HepG2 (cell line): ENCODE results near the gene STBD1. TPM values are rescaled to one million over a fixed set of nuclear protein-coding genes. Genes with fewer than 3 reads are reported as not detected.

Source experiments
- ARID2 ChIP-seq: sonication (generic); formaldehyde crosslinking; IDR thresholded peaks from 2 replicates; pipeline ENCODE4 v1.8.1; 2022; ENCODE audit warnings: mild to moderate bottlenecking, missing genetic modification reagents, borderline replicate concordance
- ELF4 ChIP-seq: sonication (generic); formaldehyde crosslinking; IDR thresholded peaks from 2 replicates; pipeline ENCODE4 v1.5.0; 2020; ENCODE audit warnings: missing genetic modification reagents, mild to moderate bottlenecking, moderate library complexity, borderline replicate concordance
- ETV5 ChIP-seq: IDR thresholded peaks from 2 replicates; pipeline ENCODE4 v1.6.1; 2018; ENCODE audit warnings: missing biosample characterization, missing genetic modification reagents, inconsistent platforms, borderline replicate concordance
- FOSL1 ChIP-seq: sonication (generic); formaldehyde crosslinking; IDR thresholded peaks from 2 replicates; pipeline ENCODE4 v1.9.0; 2021; ENCODE audit warnings: missing genetic modification reagents, borderline replicate concordance
- GATA4 ChIP-seq: sonication (generic); IDR thresholded peaks from 2 replicates; pipeline ENCODE4 v1.6.1; 2016; ENCODE audit warnings: antibody characterized with exemption, low read depth, borderline replicate concordance
- GPBP1L1 ChIP-seq: sonication (generic); formaldehyde crosslinking; IDR thresholded peaks from 2 replicates; pipeline ENCODE4 v1.5.0; 2020; ENCODE audit warnings: mild to moderate bottlenecking, missing genetic modification reagents
- MAFF ChIP-seq: IDR thresholded peaks from 2 replicates; pipeline ENCODE4 v1.6.1; 2011; ENCODE audit warnings: low read depth, low read length, improper control_type of control experiment
- MTF2 ChIP-seq: sonication (generic); formaldehyde crosslinking; IDR thresholded peaks from 2 replicates; pipeline ENCODE4 v1.5.0; 2020; ENCODE audit warnings: missing genetic modification reagents, borderline replicate concordance
- NR2C2 ChIP-seq: sonication (generic); formaldehyde crosslinking; IDR thresholded peaks from 2 replicates; pipeline ENCODE4 v1.4.0; 2020; ENCODE audit warnings: missing genetic modification reagents, mild to moderate bottlenecking, moderate library complexity, borderline replicate concordance
- PHB2 ChIP-seq: fragments of 450-650 bp; IDR thresholded peaks from 2 replicates; pipeline ENCODE4 v1.6.1; 2018; ENCODE audit not compliant: partially characterized antibody
- PHF5A ChIP-seq: IDR thresholded peaks from one replicate; pipeline ENCODE4 v1.6.1; 2018; ENCODE audit warnings: low read depth, missing genetic modification reagents; ENCODE audit not compliant: unreplicated experiment
- PTBP1 ChIP-seq: fragments of 200-400 bp; formaldehyde crosslinking; IDR thresholded peaks from 2 replicates; pipeline ENCODE4 v1.6.1; 2018; ENCODE audit warnings: low read length, low read depth; ENCODE audit not compliant: poor library complexity, severe bottlenecking
- REXO4 ChIP-seq: sonication (generic); formaldehyde crosslinking; IDR thresholded peaks from 2 replicates; pipeline ENCODE4 v1.8.0; 2022; ENCODE audit warnings: missing genetic modification reagents, mild to moderate bottlenecking, borderline replicate concordance
- SATB2 ChIP-seq: sonication (generic); formaldehyde crosslinking; IDR thresholded peaks from 2 replicates; pipeline ENCODE4 v1.5.0; 2020; ENCODE audit warnings: missing genetic modification reagents
- STAG1 ChIP-seq: sonication (generic); formaldehyde crosslinking; IDR thresholded peaks from 2 replicates; pipeline ENCODE4 v1.4.0; 2020; ENCODE audit warnings: missing genetic modification reagents
- TCF12 ChIP-seq, 2 experiments: fragments of 450-650 bp in 1 of 2; sonication (generic) in 1 of 2; formaldehyde crosslinking in 1 of 2; IDR thresholded peaks; 2 replicates each; pipeline versions ENCODE4 v1.6.1 to v1.8.0; 2017 to 2022; ENCODE audit warnings: antibody characterized with exemption in 1 of 2, mild to moderate bottlenecking in 1 of 2, missing genetic modification reagents in 1 of 2, moderate library complexity in 1 of 2
- YEATS4 ChIP-seq: sonication (generic); formaldehyde crosslinking; IDR thresholded peaks from 2 replicates; pipeline ENCODE4 v1.4.0; 2020; ENCODE audit warnings: missing genetic modification reagents, borderline replicate concordance
- ZFP36L1 ChIP-seq: sonication (generic); formaldehyde crosslinking; IDR thresholded peaks from 2 replicates; pipeline ENCODE4 v1.8.0; 2022; ENCODE audit warnings: mild to moderate bottlenecking, missing genetic modification reagents, moderate library complexity
- ZFP91 ChIP-seq: sonication (generic); formaldehyde crosslinking; IDR thresholded peaks from 2 replicates; pipeline ENCODE4 v1.9.0; 2022; ENCODE audit warnings: missing genetic modification reagents, mild to moderate bottlenecking, borderline replicate concordance
- ZNF34 ChIP-seq: sonication (generic); formaldehyde crosslinking; IDR thresholded peaks from 2 replicates; pipeline ENCODE4 v1.4.0; 2020; ENCODE audit warnings: mild to moderate bottlenecking, missing genetic modification reagents, borderline replicate concordance
- ZNF484 ChIP-seq: sonication (generic); formaldehyde crosslinking; IDR thresholded peaks from 2 replicates; pipeline ENCODE4 v1.5.1; 2020; ENCODE audit warnings: mild to moderate bottlenecking, low read depth, missing genetic modification reagents, borderline replicate concordance
- ZNF768 ChIP-seq: sonication (generic); formaldehyde crosslinking; IDR thresholded peaks from 2 replicates; pipeline ENCODE4 v1.4.0; 2020; ENCODE audit warnings: missing genetic modification reagents
- ZNF780A ChIP-seq: sonication (generic); formaldehyde crosslinking; IDR thresholded peaks from 2 replicates; pipeline ENCODE4 v1.8.0; 2022; ENCODE audit warnings: mild to moderate bottlenecking, missing genetic modification reagents, moderate library complexity
- ZSCAN25 ChIP-seq: sonication (generic); formaldehyde crosslinking; IDR thresholded peaks from 2 replicates; pipeline ENCODE4 v1.8.0; 2022; ENCODE audit warnings: mild to moderate bottlenecking, missing genetic modification reagents
- polyA plus RNA-seq, 8 experiments: library from polyadenylated mRNA; depleted of rRNA in 3 of 8; stranded (reverse) in 7 of 8; unstranded in 1 of 8; fragments of >200 nt; fragmentation: Illumina TruSeq in 4 of 8; extraction: Trizol in 4 of 8; gene quantifications; 2 replicates each; pipeline versions ENCODE4 v1.2.1 to v1.2.3, GENCODE V29; 2011 to 2016; ENCODE audit warnings: low read depth in 4 of 8, missing spikeins in 1 of 8, mixed read lengths in 1 of 8; ENCODE audit not compliant: insufficient read depth in 1 of 8
- total RNA-seq, 5 experiments: library from RNA; depleted of rRNA; stranded (reverse); fragments of >200 nt; fragmentation: Illumina TruSeq; extraction: Trizol; gene quantifications; 2 replicates each; pipeline ENCODE4 v1.2.3, GENCODE V29; 2016; ENCODE audit warnings: low read depth in 1 of 5
- TF ChIP-seq, protein P1 (sequence below): IDR thresholded peaks from 2 replicates; pipeline ENCODE4 v1.6.1; 2016; ENCODE audit warnings: low read depth, borderline replicate concordance
- TF ChIP-seq, protein P2 (sequence below): sonication (generic); formaldehyde crosslinking; IDR thresholded peaks from 2 replicates; pipeline ENCODE4 v1.5.0; 2020; ENCODE audit warnings: missing genetic modification reagents
- TF ChIP-seq, protein P3 (sequence below): sonication (generic); formaldehyde crosslinking; IDR thresholded peaks from 2 replicates; pipeline ENCODE4 v1.8.0; 2022; ENCODE audit warnings: mild to moderate bottlenecking, missing genetic modification reagents

Gene STBD1
- total and polyA plus RNA-seq, 2 of the 13 experiments (the other 11 are each of a cell fraction or from before 2014, with no cell fraction given): 2.8 to 4.3 TPM

DNA sequence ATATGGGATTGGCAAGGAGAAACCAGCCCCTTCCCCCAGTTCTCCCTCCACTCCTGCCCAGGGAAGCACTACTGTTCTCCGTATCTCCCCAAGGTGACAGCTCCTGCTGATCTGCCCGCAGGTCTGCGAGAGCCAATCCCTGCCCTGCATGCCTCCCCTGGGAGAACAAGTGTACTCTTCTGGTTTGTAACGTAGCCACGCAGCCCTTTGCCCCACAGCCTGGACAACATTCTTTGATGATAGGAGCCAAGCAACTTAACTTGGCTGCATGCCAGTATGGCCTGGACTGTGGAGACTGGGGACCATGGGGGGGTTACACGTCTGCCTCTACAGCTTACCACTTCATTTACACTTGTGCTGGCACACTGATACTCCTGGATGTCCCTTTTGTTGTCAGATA is 2.0 kb downstream of the STBD1 start (continued):
- TF ChIP-seq ZFP36L1 (CRISPR knock-in tag) (peak; percentile 59; the same call in 1 of the 2 replicates), ARID2 (no peak), SATB2 (CRISPR knock-in tag) (no peak), ZFP91 (CRISPR knock-in tag) (peak; percentile 31; the same call in 1 of the 2 replicates), PHB2 (no peak), ZNF484 (no peak), ETV5 (CRISPR knock-in tag) (no peak), STAG1 (CRISPR knock-in tag) (no peak; the same call in 1 of the 2 replicates), REXO4 (CRISPR knock-in tag) (no peak), NR2C2 (CRISPR knock-in tag) (no peak; the same call in 1 of the 2 replicates), ELF4 (no peak), MAFF (no peak), ZSCAN25 (no peak), GATA4 (no peak), ZNF780A (CRISPR knock-in tag) (no peak), YEATS4 (CRISPR knock-in tag) (no peak), PHF5A (no peak), TCF12 (IDR thresholded peaks at IDR 0.05) (no peak), TCF12 (CRISPR knock-in tag; IDR thresholded peaks at IDR 0.05) (no peak), ZNF768 (no peak), FOSL1 (no peak), MTF2 (CRISPR knock-in tag) (no peak), ZNF34 (CRISPR knock-in tag) (no peak), GPBP1L1 (no peak), PTBP1 (no peak)
- TF ChIP-seq, protein P1, sequence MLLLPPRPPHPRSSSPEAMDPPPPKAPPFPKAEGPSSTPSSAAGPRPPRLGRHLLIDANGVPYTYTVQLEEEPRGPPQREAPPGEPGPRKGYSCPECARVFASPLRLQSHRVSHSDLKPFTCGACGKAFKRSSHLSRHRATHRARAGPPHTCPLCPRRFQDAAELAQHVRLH (CRISPR knock-in tag): no peak
- TF ChIP-seq, protein P2, sequence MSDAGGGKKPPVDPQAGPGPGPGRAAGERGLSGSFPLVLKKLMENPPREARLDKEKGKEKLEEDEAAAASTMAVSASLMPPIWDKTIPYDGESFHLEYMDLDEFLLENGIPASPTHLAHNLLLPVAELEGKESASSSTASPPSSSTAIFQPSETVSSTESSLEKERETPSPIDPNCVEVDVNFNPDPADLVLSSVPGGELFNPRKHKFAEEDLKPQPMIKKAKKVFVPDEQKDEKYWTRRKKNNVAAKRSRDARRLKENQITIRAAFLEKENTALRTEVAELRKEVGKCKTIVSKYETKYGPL (CRISPR knock-in tag): no peak
- TF ChIP-seq, protein P3, sequence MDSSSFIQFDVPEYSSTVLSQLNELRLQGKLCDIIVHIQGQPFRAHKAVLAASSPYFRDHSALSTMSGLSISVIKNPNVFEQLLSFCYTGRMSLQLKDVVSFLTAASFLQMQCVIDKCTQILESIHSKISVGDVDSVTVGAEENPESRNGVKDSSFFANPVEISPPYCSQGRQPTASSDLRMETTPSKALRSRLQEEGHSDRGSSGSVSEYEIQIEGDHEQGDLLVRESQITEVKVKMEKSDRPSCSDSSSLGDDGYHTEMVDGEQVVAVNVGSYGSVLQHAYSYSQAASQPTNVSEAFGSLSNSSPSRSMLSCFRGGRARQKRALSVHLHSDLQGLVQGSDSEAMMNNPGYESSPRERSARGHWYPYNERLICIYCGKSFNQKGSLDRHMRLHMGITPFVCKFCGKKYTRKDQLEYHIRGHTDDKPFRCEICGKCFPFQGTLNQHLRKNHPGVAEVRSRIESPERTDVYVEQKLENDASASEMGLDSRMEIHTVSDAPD (CRISPR knock-in tag): no peak
